HL-60/S4 treated with retinoic acid at 250 ng/mL for 4 days and 3 days (cell line): ENCODE measurements around the gene C18orf63.
"Not testable (repeated sequence)": the region's sequence is repeated elsewhere in the genome, so short reads cannot be mapped to it uniquely, and the experiment has no call there.

Source experiments
- in situ Hi-C: fragments of 300-500 bp; cut with MboI; formaldehyde crosslinking; loops from 2 replicates; pipeline ENCODE4 v1.7.0; 2022; ENCODE audit warnings: low sequenced_read_pairs

C18orf63 gene

DNA sequence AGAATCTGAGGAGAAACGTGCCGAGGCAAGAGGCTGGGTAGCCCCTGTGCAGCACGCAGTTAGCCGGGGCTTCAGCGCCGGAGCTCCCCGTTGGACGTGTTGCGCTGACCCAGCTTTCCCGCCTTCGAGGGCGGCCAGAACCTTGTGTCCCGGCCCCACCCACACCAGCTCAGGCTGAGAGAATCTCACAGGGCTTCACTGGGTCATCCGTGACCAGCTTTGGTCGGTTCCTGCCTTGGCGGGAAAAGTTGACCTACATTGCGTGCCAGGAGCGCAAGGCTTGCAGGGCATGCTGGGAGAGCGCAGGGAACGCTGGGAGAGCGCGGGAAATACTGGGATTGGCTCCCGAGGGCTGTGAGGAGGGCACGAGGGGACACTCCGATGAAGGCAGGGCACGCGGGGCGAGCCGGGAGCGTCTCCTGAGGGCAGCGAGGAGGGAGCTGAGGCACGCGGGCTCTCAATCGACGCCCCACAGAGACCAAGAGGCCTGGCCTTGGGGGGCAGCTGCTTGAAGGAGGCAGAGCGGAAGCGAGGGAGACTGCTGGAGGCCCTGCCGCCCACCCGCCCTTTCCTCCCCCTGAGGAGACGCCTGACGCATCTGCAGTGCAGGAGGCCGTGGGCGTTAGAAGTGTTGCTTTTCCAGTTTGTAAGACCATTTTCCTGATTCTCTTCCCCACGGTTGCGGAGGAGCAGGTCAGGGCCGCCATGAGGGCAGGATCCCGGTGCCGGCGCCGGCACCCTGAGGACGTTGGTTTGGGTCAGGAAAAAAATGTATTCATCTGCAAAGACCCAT lies at the start of gene C18orf63:
Gene C18orf63 (plus strand): TSS at position 376 of the 793 bp plus-strand sequence. CDS start 2,027 bp downstream, outside the sequence.
- in situ Hi-C loops: no loop called here

GRCh38 chr18:74266161-74266560 lies 49.5 kb upstream of the C18orf63 start:
- in situ Hi-C loops: no loop called here

DNA sequence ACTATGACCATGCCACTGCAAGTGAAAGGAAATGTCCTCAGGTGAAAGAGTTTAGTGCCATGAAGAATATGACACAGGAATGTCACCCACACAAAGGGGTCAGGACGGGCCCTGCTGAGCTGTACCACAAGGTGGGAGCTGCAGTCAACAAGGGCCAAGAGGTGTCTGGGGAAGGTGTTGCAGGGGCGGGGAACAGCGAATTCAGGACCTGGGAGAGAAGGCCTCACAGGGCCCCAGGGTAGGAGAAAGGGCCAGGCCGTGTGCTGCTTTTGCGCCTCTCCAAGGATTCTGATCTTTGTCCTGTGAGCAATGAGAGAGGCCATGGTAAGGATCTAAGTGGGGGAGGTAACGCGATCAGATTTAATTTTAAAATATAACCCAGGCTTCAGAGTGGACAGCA lies 47.5 kb upstream of the C18orf63 start:
- in situ Hi-C loops: no loop called here

DNA sequence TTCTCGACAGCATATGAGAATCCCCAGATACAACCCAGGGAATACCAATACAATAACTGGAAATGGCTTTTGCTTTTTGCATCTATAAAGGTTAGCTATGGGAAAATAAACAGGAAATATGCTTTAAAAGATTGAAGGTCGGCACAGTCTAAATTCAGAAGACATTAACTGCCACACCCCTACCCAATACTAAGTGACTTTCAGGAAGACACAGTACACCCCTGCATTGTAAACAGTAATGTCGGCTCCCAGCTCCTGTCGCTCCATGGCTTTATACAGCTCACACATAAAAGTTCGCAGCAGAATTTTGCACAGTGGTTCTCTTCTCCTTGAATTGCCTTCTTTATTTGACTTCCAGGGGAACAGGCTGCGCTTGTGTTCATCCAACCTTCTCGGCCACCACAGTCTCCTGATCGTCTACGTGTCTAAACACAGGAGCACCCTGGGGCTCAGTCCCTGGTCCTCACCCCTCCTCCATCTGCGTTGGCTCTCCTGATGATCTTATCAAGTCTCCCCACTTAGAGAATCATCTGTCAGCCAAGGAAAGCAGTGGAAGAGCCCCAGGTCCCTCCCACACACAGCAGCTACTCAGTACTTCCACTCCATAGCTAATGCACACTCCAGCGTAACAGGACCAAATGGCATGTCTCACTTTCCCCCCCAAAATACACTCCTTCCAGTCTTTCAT lies 46.6 kb upstream of the C18orf63 start:
- in situ Hi-C loops: no loop called here

- in situ Hi-C loops: no loop called here
Measured at GRCh38 chr18:74271635-74272034, 44.0 kb upstream of the C18orf63 start.

- in situ Hi-C loops: no loop called here
Measured at GRCh38 chr18:74273394-74273793, 42.2 kb upstream of the C18orf63 start.

DNA sequence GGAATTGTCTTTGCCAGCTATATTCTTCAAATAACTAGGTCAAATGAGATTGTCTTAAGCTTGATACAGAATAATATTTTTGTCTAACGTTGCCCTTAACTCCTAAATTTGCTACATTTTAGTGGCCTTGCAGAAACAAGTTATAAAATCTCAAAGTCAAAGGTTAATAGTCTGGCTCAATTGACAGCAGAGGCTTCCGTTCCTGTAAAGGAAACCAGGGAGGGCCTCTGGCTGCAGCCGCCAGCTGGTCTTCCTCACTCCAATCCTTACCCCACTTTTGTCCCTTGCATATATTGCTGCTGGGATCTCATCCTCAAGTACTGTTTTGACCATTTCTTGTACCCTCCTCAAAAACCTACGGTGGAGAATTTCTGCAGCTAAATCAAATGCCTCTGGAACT lies 40.9 kb upstream of the C18orf63 start:
- in situ Hi-C loops: no loop called here

DNA sequence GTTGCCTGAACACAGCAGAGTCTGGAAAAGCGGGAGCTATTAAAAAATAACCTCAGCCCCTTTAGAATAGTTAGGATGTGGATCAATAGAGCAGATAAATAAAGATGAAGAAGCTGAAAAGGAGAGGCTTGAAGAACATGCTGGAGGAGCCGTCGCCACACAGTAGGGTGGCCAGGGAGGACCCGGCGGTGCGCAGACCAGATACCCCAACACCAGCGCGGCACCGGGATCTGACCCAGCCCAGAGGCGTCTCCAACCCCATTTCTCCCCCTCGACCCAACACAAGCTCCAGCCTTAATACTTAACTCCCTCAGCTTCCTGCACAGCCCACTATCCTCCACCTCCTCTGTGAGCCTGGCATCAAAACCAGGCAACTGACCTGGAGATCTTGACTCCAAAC lies 39.9 kb upstream of the C18orf63 start:
- in situ Hi-C loops: no loop called here

GRCh38 chr18:74276609-74277008 lies 39.0 kb upstream of the C18orf63 start:
- in situ Hi-C loops: no loop called here

DNA sequence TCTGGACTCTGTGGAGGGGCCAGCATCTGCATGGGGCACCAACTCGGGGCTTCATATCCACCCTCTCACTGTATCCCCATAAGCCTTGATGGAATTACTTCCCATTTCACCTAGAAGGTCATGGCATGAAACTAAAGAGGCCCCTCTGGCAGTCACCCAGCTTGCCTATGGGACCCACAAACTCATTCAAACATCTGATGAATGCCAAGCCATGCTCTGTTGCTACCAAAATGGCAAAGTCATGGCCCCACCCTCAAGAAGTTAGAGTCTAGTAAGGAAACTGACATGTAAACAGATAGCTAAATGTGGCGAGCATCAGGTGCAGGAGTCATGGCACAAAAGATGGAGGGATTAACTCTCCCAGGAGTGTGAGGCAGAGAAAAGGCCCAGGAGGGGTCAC lies 38.3 kb upstream of the C18orf63 start:
- in situ Hi-C loops: no loop called here

GRCh38 chr18:74278058-74278457 lies 37.6 kb upstream of the C18orf63 start:
- in situ Hi-C loops: no loop called here

DNA sequence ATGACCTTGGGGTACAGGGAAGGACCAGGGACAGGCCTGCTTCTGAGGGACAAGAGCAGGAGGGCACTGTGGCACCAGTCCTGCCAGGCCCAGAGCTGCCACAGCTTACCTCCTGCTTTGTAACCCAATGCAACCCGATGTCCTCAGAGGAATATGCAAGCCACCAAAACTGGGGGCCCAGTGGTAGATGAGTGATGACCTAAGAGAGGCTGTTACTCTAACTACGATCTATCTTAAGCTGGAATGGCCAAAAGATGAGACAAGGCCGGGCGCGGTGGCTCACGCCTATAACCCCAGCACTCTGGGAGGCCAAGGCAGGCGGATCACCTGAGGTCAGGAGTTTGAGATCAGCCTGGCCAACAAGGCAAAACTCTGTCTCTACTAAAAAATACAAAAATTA lies 36.7 kb upstream of the C18orf63 start:
- in situ Hi-C loops: no loop called here

DNA sequence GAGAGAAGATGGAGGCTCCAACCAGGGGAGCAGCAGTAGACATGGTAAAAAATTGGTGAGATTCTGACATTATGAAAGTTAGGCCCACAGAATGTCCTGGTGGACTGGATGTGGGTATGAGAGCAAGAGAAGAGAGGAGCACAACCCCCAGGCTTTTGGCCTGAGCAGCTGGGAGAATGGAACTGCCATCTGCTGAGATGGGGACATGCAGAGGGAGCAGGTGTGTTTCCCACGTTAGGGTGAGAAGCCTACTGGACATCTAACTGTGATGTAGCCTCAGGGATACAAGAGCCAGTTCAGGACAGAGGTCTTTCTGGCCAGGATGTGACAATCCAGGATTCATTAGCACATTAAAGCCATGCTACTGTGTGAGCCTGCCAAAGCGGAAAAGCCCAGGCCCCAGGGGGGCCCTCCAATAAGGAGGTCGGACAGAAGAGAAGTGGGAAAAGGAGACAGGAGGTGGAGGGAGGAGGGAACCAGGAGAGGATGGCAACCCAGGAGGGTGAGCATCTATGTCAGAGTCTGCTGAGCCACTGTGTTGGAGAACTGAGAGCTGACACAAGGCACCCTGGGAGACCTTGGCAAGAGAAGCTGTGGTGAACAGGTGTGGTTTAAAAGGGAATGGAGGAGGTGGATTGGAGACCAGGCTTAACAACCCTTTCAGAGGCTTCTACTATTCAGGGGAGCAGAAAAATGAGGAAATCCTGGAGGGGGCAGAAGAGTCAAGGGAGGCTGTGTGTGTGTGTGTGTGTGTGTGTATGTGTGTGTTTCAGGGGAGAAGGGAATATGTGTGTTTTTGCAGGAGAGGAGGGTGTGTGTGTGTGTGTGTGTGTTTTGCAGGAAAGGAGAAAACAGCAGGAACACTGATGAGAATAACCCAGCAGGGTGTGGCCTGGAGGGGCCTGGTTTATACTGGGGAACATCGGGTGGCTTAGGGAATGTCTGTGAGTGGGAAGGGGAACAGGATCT lies 34.3 kb upstream of the C18orf63 start:
- in situ Hi-C loops: no loop called here

DNA sequence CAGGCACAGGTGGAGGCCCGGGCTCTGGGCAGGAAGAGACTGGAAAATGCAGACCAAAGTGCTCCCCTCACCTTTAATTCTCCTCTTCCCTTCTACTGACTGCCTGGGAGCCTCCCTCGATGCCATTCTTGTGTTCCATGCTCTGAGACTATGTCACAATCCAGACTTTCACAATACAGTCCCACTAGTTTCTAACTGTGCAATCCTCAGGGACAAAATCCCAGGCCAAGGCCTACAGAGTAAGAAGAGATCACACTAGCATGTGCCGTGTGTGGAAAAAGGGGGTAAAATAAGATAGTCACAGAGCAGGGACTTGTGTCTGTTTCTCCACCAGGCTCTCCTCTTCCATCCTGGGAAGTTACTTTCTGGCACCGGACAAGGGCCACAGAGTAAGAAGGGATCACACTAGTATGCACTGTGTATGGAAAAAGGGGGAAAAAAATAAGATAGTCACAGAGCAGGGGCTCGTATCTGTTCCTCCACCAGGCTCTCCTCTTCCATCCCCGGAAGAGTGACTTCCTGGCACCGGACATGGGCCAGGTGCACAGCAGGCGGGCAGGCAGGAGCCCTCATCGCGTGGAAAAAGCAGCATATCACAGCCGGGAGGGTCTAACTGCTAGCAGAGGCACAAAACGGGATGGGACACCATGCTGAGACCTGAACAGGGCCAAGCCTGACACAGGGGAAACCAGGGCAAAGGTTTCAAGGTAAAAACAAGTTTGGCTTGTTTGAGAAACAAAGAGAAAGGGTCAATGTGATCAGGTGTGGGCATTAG lies 33.5 kb upstream of the C18orf63 start:
- in situ Hi-C loops: no loop called here

GRCh38 chr18:74282755-74283554 lies 32.7 kb upstream of the C18orf63 start:
- in situ Hi-C loops: no loop called here

DNA sequence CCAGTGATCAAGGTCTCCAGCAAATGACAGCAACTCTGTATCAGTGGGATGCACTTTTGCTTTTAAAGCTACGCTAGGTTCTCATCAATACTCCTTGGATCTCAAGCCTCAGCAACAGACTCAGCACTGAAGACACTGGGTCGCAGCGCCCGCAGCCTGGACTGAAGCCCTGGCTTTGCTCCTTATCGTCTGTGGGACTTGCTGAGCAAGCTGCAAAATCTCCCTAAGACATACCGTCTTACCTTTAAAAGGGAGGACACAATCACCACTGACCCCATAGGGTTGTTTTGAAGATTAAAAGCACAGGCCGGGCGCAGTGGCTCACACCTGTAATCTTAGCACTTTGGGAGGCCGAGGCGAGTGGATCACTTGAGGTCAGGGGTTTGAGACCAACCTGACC lies 32.0 kb upstream of the C18orf63 start:
- in situ Hi-C loops: no loop called here

DNA sequence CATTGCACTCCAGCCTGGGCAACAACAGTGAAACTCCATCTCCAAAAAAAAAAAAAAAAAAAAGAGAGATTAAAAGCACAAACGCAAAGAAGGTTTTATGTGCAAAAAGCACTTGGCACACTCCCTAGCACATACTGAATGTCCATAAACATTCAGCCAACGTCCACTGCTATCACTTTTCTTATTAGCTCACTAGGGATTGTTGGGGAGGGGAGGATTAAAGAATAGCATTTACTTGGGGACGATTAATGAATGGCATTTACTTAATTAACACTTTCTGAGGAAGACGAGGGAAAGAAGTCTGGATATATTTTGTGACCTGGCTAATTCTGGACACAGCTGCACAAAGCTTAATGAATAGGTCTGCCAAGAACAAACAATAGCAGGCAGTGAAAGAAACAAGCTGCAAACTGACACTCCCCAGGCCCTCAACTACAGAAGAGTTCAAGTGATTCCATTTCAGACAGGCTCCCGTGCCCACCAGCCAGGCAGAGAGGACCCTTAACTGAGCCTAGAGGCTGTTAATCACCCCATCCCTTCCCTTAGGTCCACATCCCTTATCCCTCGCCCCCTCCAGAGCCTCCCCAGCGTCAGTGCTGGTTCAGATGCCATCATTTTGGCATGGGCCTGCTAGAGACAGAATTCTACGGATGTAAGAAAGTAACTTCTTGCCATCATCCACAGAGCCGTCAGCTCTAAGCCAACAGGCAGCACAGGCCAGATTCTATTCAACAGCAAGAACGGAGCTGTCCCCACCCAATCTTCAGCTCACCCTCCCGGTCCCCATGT lies 31.3 kb upstream of the C18orf63 start:
- in situ Hi-C loops: no loop called here

- in situ Hi-C loops: no loop called here
Measured at GRCh38 chr18:74284980-74285355, 30.7 kb upstream of the C18orf63 start.

- in situ Hi-C loops: not testable (repeated sequence)
Measured at GRCh38 chr18:74285583-74285982, 30.1 kb upstream of the C18orf63 start.
